MM.1S (cell line): Measurements from ENCODE around the gene ALG6.

Source experiments
- EZH2 ChIP-seq: fragments of 300-600 bp; sonication (generic); optimal IDR thresholded peaks from 2 replicates; pipeline ENCODE3; 2017; ENCODE audit warnings: low read depth, mild to moderate bottlenecking, antibody characterized with exemption, low read length, mixed read lengths
- EZH2phosphoT487 ChIP-seq: fragments of 300-600 bp; sonication (generic); IDR thresholded peaks from 2 replicates; pipeline ENCODE4 v1.6.1; 2018; ENCODE audit warnings: antibody characterized with exemption, low read length
- TF ChIP-seq, protein P1 (sequence below): fragments of 300-600 bp; sonication (generic); IDR thresholded peaks from 2 replicates; pipeline ENCODE4 v1.5.1; 2016; ENCODE audit warnings: antibody characterized with exemption, low read length, mixed read lengths

DNA sequence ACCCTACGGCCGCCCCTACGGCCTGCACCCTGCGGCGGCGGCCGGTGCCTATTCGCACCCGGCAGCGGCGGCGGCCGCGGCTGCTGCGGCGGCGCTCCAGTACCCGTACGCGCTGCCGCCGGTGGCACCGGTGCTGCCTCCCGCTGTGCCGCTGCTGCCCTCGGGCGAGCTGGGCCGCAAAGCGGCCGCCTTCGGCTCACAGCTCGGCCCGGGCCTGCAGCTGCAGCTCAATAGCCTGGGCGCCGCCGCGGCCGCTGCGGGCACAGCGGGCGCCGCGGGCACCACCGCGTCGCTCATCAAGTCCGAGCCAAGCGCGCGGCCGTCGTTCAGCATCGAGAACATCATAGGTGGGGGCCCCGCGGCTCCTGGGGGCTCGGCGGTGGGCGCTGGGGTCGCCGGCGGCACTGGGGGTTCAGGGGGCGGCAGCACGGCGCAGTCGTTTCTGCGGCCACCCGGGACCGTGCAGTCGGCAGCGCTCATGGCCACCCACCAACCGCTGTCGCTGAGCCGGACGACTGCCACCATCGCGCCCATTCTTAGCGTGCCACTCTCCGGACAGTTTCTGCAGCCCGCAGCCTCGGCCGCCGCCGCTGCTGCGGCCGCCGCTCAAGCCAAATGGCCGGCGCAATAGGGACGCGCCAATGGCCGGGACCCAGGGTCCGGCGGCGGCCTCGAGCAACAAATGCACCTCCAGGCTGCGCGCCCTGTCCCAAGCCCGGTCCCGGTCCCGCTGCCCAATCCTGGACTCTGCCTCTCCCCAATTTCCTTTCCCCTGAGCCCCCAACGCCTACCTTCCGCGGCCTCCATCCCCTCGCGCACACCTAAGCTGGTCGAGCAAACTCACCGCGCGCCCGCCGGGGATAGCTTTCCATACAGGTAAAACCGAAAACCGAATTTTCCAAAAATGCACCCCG is 43.3 kb upstream of the ALG6 start:
- TF ChIP-seq, protein P1, sequence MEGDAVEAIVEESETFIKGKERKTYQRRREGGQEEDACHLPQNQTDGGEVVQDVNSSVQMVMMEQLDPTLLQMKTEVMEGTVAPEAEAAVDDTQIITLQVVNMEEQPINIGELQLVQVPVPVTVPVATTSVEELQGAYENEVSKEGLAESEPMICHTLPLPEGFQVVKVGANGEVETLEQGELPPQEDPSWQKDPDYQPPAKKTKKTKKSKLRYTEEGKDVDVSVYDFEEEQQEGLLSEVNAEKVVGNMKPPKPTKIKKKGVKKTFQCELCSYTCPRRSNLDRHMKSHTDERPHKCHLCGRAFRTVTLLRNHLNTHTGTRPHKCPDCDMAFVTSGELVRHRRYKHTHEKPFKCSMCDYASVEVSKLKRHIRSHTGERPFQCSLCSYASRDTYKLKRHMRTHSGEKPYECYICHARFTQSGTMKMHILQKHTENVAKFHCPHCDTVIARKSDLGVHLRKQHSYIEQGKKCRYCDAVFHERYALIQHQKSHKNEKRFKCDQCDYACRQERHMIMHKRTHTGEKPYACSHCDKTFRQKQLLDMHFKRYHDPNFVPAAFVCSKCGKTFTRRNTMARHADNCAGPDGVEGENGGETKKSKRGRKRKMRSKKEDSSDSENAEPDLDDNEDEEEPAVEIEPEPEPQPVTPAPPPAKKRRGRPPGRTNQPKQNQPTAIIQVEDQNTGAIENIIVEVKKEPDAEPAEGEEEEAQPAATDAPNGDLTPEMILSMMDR = no peak
- no peak for TF ChIP-seq EZH2phosphoT487
- TF ChIP-seq EZH2 = no peak
